ENCODE data around the gene HMGA1.

DNA sequence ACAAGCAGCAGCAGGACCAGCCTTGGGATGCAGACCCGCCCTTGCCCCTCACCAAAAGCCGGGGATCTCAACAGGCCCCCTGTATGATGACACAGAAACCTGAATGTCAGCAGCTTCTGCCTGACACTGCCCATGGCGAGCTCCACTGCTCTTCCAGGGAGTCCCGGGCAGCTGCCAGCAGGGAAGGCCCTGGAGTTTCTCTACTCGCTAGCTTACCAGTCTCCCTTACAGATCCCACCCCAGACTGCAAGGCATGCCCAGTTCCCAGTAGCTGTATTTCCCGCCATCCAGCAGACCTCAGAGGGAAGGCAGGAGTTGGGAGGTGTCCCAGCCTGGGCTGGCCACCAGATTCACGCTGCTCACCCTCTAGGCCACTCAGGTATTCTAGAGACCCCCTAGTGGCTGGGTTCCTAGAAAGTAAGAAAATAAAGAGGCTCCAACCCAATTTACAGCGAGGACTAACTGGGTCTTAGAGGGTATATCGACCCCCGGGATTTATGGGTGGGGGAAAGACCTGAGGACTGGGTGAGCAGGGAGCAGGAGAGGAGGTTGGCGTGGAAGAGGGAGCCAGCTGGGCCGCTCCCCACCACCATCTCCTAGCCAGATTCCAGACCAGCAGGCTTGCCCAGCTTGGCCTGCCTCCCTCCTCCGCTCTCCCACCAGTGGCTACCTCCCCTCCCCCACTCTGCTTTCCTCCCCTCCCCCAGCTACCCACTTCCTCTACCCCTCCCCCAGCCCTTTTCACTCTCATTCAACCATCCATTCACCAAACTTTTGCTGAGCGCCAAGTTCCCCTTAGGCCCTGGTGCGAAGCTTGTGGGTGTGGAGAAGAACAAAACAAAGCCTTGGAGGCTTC lies 9.7 kb upstream of the HMGA1 start:
- TF ChIP-seq POLR2A (IDR thresholded peaks at IDR 0.05) (no peak), EP300 (IDR thresholded peaks at IDR 0.05) (no peak)
- TF ChIP-seq, protein P1, sequence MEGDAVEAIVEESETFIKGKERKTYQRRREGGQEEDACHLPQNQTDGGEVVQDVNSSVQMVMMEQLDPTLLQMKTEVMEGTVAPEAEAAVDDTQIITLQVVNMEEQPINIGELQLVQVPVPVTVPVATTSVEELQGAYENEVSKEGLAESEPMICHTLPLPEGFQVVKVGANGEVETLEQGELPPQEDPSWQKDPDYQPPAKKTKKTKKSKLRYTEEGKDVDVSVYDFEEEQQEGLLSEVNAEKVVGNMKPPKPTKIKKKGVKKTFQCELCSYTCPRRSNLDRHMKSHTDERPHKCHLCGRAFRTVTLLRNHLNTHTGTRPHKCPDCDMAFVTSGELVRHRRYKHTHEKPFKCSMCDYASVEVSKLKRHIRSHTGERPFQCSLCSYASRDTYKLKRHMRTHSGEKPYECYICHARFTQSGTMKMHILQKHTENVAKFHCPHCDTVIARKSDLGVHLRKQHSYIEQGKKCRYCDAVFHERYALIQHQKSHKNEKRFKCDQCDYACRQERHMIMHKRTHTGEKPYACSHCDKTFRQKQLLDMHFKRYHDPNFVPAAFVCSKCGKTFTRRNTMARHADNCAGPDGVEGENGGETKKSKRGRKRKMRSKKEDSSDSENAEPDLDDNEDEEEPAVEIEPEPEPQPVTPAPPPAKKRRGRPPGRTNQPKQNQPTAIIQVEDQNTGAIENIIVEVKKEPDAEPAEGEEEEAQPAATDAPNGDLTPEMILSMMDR (IDR thresholded peaks at IDR 0.05) = no peak

Measured in suprapubic skin (tissue), 3 donors.